ENCODE data around the gene TEAD1.

DNA sequence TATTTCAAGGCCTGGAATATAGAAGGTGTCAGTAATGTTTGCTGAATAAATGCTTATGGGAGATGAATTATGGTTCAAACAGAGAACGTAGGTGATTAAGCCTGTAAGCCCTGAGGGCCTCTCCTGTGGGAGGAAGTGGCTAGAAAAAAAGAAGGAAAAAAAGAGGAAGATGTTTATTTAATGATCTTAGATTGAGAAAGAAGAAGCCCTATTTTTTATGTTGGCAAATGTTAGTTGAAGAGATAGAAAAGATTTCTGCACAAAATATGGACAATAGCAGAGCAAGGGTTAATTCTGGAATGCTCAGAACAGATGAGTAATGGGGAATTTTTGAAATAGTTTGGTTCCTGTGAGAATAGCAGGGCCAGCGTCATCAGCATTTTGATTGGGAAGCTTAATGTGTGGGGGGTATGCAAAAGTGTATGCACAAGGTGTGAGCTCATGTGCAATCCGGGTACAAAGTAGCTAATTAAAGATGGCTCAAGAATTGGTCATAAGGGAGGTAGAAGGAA lies 95.7 kb downstream of the TEAD1 start:
- no peak for TF ChIP-seq EP300 (conservative IDR thresholded peaks at IDR 0.05; ENCODE audit: poor library complexity, severe bottlenecking)
- no peak for TF ChIP-seq CTCF (IDR thresholded peaks at IDR 0.05; ENCODE audit: poor library complexity, severe bottlenecking)
- no peak for TF ChIP-seq POLR2AphosphoS5 (IDR thresholded peaks at IDR 0.05)
- TF ChIP-seq EZH2 (IDR thresholded peaks at IDR 0.05; ENCODE audit: borderline replicate concordance, insufficient read depth, low read length, poor library complexity, severe bottlenecking), result no peak
- TF ChIP-seq RAD21 (conservative IDR thresholded peaks at IDR 0.05), result no peak
- TF ChIP-seq SMC3 (conservative IDR thresholded peaks at IDR 0.05; ENCODE audit: poor library complexity), result no peak
- TF ChIP-seq REST (IDR thresholded peaks at IDR 0.05; ENCODE audit: borderline replicate concordance), result no peak

Measured in neural cell (in vitro differentiated cells).